GM23338 (cell line): ENCODE results near the gene NFKB1.

Experiments
- CREB1 ChIP-seq: fragments of 250-450 bp; sonication (Bioruptor Pico); IDR thresholded peaks from 2 replicates; pipeline ENCODE4 v1.5.0; 2020; ENCODE audit warnings: low read depth, mild to moderate bottlenecking, moderate library complexity
- CTCF ChIP-seq, 2 experiments: fragments of 200-600 bp in 1 of 2; sonication (generic) in 1 of 2; conservative IDR thresholded peaks; 2 replicates each; pipeline versions ENCODE4 v1.5.1 to v1.6.1; 2016 to 2017; ENCODE audit warnings: antibody characterized with exemption in 2 of 2, low read depth in 2 of 2, mild to moderate bottlenecking in 2 of 2, moderate library complexity in 1 of 2
- EZH2 ChIP-seq: fragments of 200-600 bp; sonication (generic); IDR thresholded peaks from one replicate; pipeline ENCODE4 v1.8.0; 2017; ENCODE audit warnings: antibody characterized with exemption, mild to moderate bottlenecking, low read depth; ENCODE audit not compliant: unreplicated experiment
- EZH2phosphoT487 ChIP-seq: fragments of 200-600 bp; sonication (generic); IDR thresholded peaks from one replicate; pipeline ENCODE4 v1.8.1; 2018; ENCODE audit warnings: antibody characterized with exemption; ENCODE audit not compliant: unreplicated experiment
- JUNB ChIP-seq: IDR thresholded peaks from one replicate; pipeline ENCODE4 v1.6.1; 2016; ENCODE audit warnings: antibody characterized with exemption; ENCODE audit not compliant: unreplicated experiment
- POLR2AphosphoS5 ChIP-seq: IDR thresholded peaks from 2 replicates; pipeline ENCODE4 v1.6.1; 2016; ENCODE audit warnings: antibody characterized with exemption, low read depth
- REST ChIP-seq: IDR thresholded peaks from one replicate; pipeline ENCODE4 v1.6.1; 2018; ENCODE audit warnings: antibody characterized with exemption; ENCODE audit not compliant: unreplicated experiment
- STAT1 ChIP-seq: IDR thresholded peaks from one replicate; pipeline ENCODE4 v1.6.1; 2016; ENCODE audit warnings: antibody characterized with exemption; ENCODE audit not compliant: unreplicated experiment
- ZNF114 ChIP-seq: fragments of 250-450 bp; sonication (Bioruptor Pico); IDR thresholded peaks from 2 replicates; pipeline ENCODE4 v1.5.0; 2020; ENCODE audit warnings: mild to moderate bottlenecking, moderate library complexity
- ZNF331 ChIP-seq: fragments of 250-450 bp; sonication (Bioruptor Pico); IDR thresholded peaks from 2 replicates; pipeline ENCODE4 v1.5.0; 2020; ENCODE audit warnings: low read depth, mild to moderate bottlenecking, moderate library complexity
- ZNF462 ChIP-seq: fragments of 250-450 bp; sonication (Bioruptor Pico); IDR thresholded peaks from 2 replicates; pipeline ENCODE4 v1.5.0; 2020; ENCODE audit warnings: mild to moderate bottlenecking, moderate library complexity

DNA sequence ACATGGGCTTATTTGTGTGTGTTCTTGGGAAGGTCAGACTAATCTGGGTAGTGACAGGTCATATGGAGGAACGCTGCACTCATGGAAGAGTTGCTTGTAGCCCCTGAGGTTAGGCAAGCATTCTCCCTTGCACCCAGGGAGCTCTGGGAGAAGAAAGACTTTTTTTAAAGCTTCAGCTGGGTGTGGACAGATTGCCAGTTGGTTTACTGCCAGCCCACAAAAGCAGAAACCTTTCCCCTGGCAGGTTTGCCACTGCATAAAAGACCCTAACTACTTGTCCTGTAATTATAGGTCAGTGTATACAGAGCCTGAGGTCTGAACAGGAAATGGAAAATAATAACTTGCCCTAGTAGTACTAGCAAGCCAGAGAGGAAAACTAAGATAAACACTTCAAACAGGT lies 7.4 kb upstream of the NFKB1 start:
- TF ChIP-seq CTCF (conservative IDR thresholded peaks at IDR 0.05; ENCODE audit: low read depth in 2 of 2) (no peak), POLR2AphosphoS5 (no peak), CREB1 (CRISPR knock-in tag) (no peak), EZH2 (no peak), EZH2phosphoT487 (no peak), ZNF331 (CRISPR knock-in tag) (no peak), REST (no peak), STAT1 (no peak), ZNF462 (CRISPR knock-in tag) (no peak), ZNF114 (no peak), JUNB (no peak)
